ENCODE results near the gene ALG9. TPM values are rescaled to one million over a fixed set of nuclear protein-coding genes. Genes with fewer than 3 reads are reported as not detected.
"Not testable (repeated sequence)": the region's sequence is repeated elsewhere in the genome, so short reads cannot be mapped to it uniquely, and the experiment has no call there.

The ALG9 gene
- total RNA-seq, 2 experiments from 2014 or later = 29.2 to 31.1 TPM

- ChIA-PET POLR2A (no interaction called here), CTCF (interaction anchor here (0.9 to 1.0 kb wide), 2 partner anchors 69 to 71 kb away, joined by 3 to 4 read pairs; no protein-coding TSS in a partner anchor)
- Mint-ChIP-seq H3K4me3 (no peak overlapping the region), H3K36me3 (ENCODE audit: low read depth) (no peaks in the 10 kb centered on the region), H3K4me1 (ENCODE audit: low read depth) (no peaks in the 10 kb centered on the region), H3K9me3 (ENCODE audit: insufficient read depth) (no peaks in the 10 kb centered on the region), H3K27ac (no peak overlapping the region), H3K27me3 (ENCODE audit: low read depth) (peaks cover 45% of the 10 kb centered on the region)
- DNase-seq (no peak), ATAC-seq (no peak)
Measured at GRCh38 chr11:111910676-111911562, 39.5 kb upstream of the ALG9 start.

DNA sequence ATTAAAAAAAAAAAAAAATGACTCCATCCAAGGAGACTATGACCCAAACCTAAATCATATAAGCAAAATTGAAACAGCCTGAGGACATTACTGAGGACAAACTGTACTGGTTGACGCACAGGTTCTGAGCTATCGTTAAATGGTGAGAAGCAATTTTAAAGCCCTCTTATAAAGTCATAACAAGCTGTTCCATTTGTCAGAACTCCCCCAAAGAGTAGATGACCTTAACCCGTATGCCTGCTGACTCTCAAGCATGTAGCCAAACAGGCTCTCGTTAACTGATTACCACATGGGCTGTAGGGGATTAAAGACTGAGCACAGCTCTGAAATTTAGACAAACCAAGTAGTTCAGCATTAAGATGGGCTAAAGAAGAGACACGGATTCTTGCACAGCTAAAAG is 38.0 kb upstream of the ALG9 start:
- H3K4me3 Mint-ChIP-seq = no peak overlapping the region
- H3K27me3 Mint-ChIP-seq (ENCODE audit: low read depth) = peaks cover 38% of the 10 kb centered on the region
- no peaks in the 10 kb centered on the region for H3K4me1 Mint-ChIP-seq (ENCODE audit: low read depth)
- no peak for DNase-seq
- no peaks in the 10 kb centered on the region for H3K9me3 Mint-ChIP-seq (ENCODE audit: insufficient read depth)
- ChIA-PET CTCF (interaction anchor here (2.2 kb wide), 1 partner anchor 9 kb away, joined by 6 read pairs; the partner anchor contains the start of gene C11orf52), POLR2A (no interaction called here)
- no peaks in the 10 kb centered on the region for H3K36me3 Mint-ChIP-seq (ENCODE audit: low read depth)
- H3K27ac Mint-ChIP-seq = no peak overlapping the region
- ATAC-seq = no peak

GRCh38 chr11:111908639-111909305 is 37.4 kb upstream of the ALG9 start:
- Mint-ChIP-seq H3K4me3 (no peak overlapping the region), H3K4me1 (ENCODE audit: low read depth) (no peaks in the 10 kb centered on the region), H3K9me3 (ENCODE audit: insufficient read depth) (no peaks in the 10 kb centered on the region), H3K27me3 (ENCODE audit: low read depth) (peaks cover 32% of the 10 kb centered on the region), H3K27ac (no peak overlapping the region), H3K36me3 (ENCODE audit: low read depth) (no peaks in the 10 kb centered on the region)
- ChIA-PET CTCF (interaction anchor here (2.2 kb wide), 1 partner anchor 10 kb away, joined by 6 read pairs; the partner anchor contains the start of gene C11orf52), POLR2A (no interaction called here)
- no peak for ATAC-seq
- DNase-seq = no peak

DNA sequence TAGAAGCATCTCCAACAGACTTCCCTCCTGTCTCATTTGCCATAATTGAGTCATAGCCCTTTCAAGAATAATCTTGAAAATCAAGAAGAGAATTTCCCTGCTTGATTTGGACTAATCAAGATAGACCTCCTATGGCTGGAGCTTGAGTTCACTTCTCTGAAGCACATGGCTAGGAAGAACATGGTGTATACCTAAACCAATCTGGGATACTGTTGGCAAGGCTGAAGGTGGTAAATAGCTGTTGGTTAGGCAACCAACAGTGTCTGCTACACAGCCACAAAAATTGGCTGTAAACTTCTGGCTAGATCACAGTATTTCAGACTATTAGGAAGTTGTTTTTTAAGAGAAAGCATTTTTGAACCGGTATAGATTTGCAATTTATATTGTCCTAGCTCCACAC is 35.3 kb upstream of the ALG9 start:
- no peak overlapping the region for H3K4me3 Mint-ChIP-seq
- ChIA-PET POLR2A (no interaction called here), CTCF (no interaction called here)
- ATAC-seq (no peak), DNase-seq (no peak)
- H3K4me1 Mint-ChIP-seq (ENCODE audit: low read depth) = no peaks in the 10 kb centered on the region
- H3K9me3 Mint-ChIP-seq (ENCODE audit: insufficient read depth) = no peaks in the 10 kb centered on the region
- H3K27me3 Mint-ChIP-seq (ENCODE audit: low read depth) = peaks cover 28% of the 10 kb centered on the region
- H3K27ac Mint-ChIP-seq = no peak overlapping the region
- H3K36me3 Mint-ChIP-seq (ENCODE audit: low read depth) = no peaks in the 10 kb centered on the region

GRCh38 chr11:111905411-111905810 is 34.0 kb upstream of the ALG9 start:
- H3K27ac Mint-ChIP-seq = no peak overlapping the region
- ATAC-seq (no peak), DNase-seq (no peak)
- CTCF ChIA-PET = interaction anchor here (0.9 to 2.2 kb wide), 2 partner anchors 18 to 77 kb away, joined by 3 to 5 read pairs; no protein-coding TSS in a partner anchor
- POLR2A ChIA-PET = no interaction called here
- no peaks in the 10 kb centered on the region for H3K4me1 Mint-ChIP-seq (ENCODE audit: low read depth)
- H3K9me3 Mint-ChIP-seq (ENCODE audit: insufficient read depth) = no peaks in the 10 kb centered on the region
- H3K4me3 Mint-ChIP-seq = no peak overlapping the region
- H3K36me3 Mint-ChIP-seq (ENCODE audit: low read depth) = no peaks in the 10 kb centered on the region
- peaks cover 18% of the 10 kb centered on the region for H3K27me3 Mint-ChIP-seq (ENCODE audit: low read depth)

DNA sequence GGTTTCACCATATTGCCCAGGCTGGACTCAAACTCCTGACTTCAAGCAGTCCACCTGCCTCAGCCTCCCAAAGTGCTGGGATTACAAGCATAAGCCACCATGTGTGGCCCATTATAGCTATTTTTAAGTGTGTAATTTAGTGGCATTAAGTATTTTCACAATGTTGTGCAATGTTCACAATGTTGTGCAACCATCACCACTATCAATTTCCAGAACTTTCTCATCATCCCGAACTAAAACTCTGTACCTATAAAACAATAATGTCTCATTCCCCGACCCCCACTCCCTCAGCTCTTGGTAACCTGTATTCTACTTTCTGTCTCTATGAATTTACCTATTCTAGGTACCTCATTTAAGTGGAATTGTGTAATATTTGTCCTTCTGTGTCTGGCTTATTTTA is 15.5 kb upstream of the ALG9 start:
- POLR2A ChIA-PET = no interaction called here
- peaks cover 3% of the 10 kb centered on the region for H3K27me3 Mint-ChIP-seq (ENCODE audit: low read depth)
- DNase-seq (no peak), ATAC-seq (no peak)
- H3K27ac Mint-ChIP-seq = no peak overlapping the region
- no peaks in the 10 kb centered on the region for H3K36me3 Mint-ChIP-seq (ENCODE audit: low read depth)
- CTCF ChIA-PET = interaction anchor here (0.9 kb wide), 1 partner anchor 19 kb away, joined by 3 read pairs; no protein-coding TSS in a partner anchor
- no peak overlapping the region for H3K4me3 Mint-ChIP-seq
- no peaks in the 10 kb centered on the region for H3K4me1 Mint-ChIP-seq (ENCODE audit: low read depth)
- no peaks in the 10 kb centered on the region for H3K9me3 Mint-ChIP-seq (ENCODE audit: insufficient read depth)

DNA sequence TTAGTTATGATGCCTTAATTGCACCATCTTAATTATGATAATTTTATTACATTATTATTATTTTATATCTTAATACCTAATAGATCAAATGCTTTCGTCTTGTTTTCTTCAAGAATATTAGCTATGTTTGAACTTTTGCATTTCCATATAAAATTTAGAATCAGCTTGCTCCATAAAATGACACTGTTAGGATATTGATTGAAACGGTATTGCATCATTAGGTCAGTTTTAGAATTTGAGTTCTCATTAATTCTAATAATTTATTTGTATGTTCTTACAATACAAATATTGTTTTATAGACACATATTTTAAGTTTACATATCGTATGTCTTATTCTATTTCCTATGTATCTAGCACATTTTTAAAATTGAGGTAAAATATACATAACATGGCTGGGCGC is 14.7 kb upstream of the ALG9 start:
- Mint-ChIP-seq H3K27me3 (ENCODE audit: low read depth) (peaks cover 2% of the 10 kb centered on the region), H3K4me3 (no peak overlapping the region)

DNA sequence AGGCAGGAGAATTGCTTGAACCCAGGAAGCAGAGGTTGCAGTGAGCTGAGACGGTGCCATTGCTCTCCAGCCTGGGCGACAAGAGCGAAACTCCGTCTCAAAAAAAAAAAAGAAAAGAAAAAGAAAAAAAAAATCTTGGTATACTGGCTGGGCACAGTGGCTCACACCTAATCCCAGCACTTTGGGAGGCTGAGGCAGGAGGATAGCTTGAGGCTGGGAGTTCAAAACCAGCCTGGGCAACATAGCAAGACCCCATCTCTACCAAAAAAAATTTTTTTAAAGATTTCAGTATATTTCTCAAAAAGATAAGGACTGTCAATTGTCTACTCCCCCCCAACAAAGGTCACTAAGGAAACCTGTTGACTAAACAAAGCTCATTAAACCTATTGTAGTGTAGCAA is 13.7 kb upstream of the ALG9 start:
- H3K27ac Mint-ChIP-seq; POLR2A ChIA-PET; H3K27me3 Mint-ChIP-seq (ENCODE audit: low read depth); ATAC-seq; H3K9me3 Mint-ChIP-seq (ENCODE audit: insufficient read depth); DNase-seq; CTCF ChIA-PET; H3K36me3 Mint-ChIP-seq (ENCODE audit: low read depth); H3K4me3 Mint-ChIP-seq; H3K4me1 Mint-ChIP-seq (ENCODE audit: low read depth): not testable (repeated sequence)

More for the DNA sequence above, 14.7 kb upstream of the ALG9 start:
- H3K27ac Mint-ChIP-seq = no peak overlapping the region
- POLR2A ChIA-PET = interaction anchor here (0.6 kb wide), 1 partner anchor 136 kb away, joined by 3 read pairs; no protein-coding TSS in a partner anchor
- no peaks in the 10 kb centered on the region for H3K4me1 Mint-ChIP-seq (ENCODE audit: low read depth)
- DNase-seq (no peak), ATAC-seq (no peak)
- H3K36me3 Mint-ChIP-seq (ENCODE audit: low read depth) = no peaks in the 10 kb centered on the region
- H3K9me3 Mint-ChIP-seq (ENCODE audit: insufficient read depth) = no peaks in the 10 kb centered on the region
- CTCF ChIA-PET = no interaction called here

GRCh38 chr11:111882202-111882601 is 10.8 kb upstream of the ALG9 start:
- Mint-ChIP-seq H3K27ac (no peak overlapping the region), H3K9me3 (ENCODE audit: insufficient read depth) (no peaks in the 10 kb centered on the region), H3K27me3 (ENCODE audit: low read depth) (no peaks in the 10 kb centered on the region), H3K4me3 (no peak overlapping the region), H3K36me3 (ENCODE audit: low read depth) (peaks cover 5% of the 10 kb centered on the region), H3K4me1 (ENCODE audit: low read depth) (peaks cover 18% of the 10 kb centered on the region)
- DNase-seq (no peak), ATAC-seq (no peak)
- ChIA-PET CTCF (interaction anchor here (1.2 to 2.7 kb wide), 5 partner anchors 11 to 232 kb away, joined by 3 to 14 read pairs (median 5); partner anchors contain the start of gene ALG9), POLR2A (interaction anchor here (0.5 to 1.0 kb wide), 2 partner anchors 45 to 187 kb away, joined by 3 read pairs; no protein-coding TSS in a partner anchor)

DNA sequence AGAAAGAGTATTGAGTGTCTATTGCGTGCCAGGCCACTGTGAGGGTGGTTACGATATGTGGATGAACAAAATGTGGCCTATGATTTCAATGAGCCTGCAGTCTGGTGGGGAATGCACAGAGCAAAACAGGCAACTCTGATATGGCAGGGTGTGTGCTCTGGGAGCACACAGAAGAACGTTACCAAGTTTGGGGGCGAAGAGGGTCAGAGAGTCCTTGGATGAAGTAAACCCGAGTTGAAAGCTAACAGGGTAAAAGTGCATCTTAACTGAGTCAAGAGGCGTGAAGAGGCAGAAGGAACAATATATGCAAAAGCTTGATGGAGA is 8.2 kb upstream of the ALG9 start:
- DNase-seq (no peak), ATAC-seq (peak; percentile 6)
- H3K36me3 Mint-ChIP-seq (ENCODE audit: low read depth) = peaks cover 9% of the 10 kb centered on the region
- peaks cover 18% of the 10 kb centered on the region for H3K4me1 Mint-ChIP-seq (ENCODE audit: low read depth)
- POLR2A ChIA-PET = interaction anchor here (0.9 to 1.1 kb wide), 3 partner anchors 10 to 48 kb away, joined by 4 read pairs; no protein-coding TSS in a partner anchor
- H3K27ac Mint-ChIP-seq = peak overlapping the region; percentile 99
- no peaks in the 10 kb centered on the region for H3K27me3 Mint-ChIP-seq (ENCODE audit: low read depth)
- CTCF ChIA-PET = interaction anchor here (0.9 to 2.6 kb wide), 4 partner anchors 8 to 54 kb away, joined by 3 to 14 read pairs (median 4); partner anchors contain the start of gene ALG9
- no peaks in the 10 kb centered on the region for H3K9me3 Mint-ChIP-seq (ENCODE audit: insufficient read depth)
- peak overlapping the region; percentile 89 for H3K4me3 Mint-ChIP-seq

DNA sequence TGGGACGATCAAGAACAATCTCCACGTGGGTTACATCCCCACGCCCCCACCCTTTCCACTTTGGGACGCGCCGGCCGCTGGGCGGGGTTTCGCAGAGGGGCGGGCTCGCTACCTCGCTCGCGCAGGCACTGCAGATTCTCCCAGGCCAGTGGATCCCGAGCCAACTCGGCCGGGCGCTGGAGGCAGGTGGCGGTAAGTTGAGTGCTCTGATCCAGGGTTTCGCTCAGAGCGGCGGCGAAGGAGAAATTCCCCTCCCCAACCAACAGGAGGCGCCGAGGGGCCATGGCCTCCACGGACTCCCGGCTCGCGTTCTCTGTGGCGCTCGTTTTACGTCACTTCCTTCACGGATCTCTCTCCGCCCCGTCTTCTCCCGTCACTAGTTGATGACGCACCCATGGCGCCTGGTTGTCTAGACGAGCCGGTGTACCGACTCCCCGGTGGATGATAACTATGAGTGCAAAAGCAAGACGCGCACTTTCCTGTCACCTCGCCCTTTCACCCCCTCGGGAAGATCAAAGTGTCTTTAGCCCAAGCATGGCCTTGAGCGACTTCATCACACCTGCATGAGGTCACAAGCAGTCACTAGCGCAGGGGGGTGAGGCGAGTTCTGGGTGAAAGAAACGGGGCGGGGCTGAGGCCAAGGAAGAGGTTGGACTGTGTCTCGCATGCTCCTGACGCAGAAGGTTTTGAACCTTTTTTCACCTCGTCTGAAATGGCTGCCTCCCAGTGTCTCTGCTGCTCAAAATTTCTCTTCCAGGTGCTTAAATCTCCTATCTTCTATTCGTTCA is 7.7 kb upstream of the ALG9 start, which contains the start of the genes CFAP68 and FDXACB1:
TSS of gene CFAP68 (plus strand) at position 693 of the 788 bp plus-strand sequence. CDS start at position 713, 20 bp downstream.
TSS of gene FDXACB1 (minus strand) at position 317 of the 788 bp plus-strand sequence. CDS start at position 284, 33 bp downstream.
- peak within 1 kb of the TSS; percentile 89 for H3K4me3 Mint-ChIP-seq
- ChIA-PET POLR2A (no interaction called here), CTCF (interaction anchor here (0.9 to 1.7 kb wide), 7 partner anchors 48 to 124 kb away, joined by 3 to 7 read pairs (median 4); no protein-coding TSS in a partner anchor)
- ATAC-seq (peak; percentile 92), DNase-seq (peak; percentile 97)
- no peaks in the 10 kb centered on the region for H3K27me3 Mint-ChIP-seq (ENCODE audit: low read depth)
- H3K4me1 Mint-ChIP-seq (ENCODE audit: low read depth) = peaks cover 18% of the 10 kb centered on the region
- no peaks in the 10 kb centered on the region for H3K9me3 Mint-ChIP-seq (ENCODE audit: insufficient read depth)
- peaks cover 9% of the 10 kb centered on the region for H3K36me3 Mint-ChIP-seq (ENCODE audit: low read depth)
- peak within 1 kb of the TSS; percentile 99 for H3K27ac Mint-ChIP-seq
